Caco-2 (cell line): ENCODE measurements around the gene ARPC2. TPM values are rescaled to one million over a fixed set of nuclear protein-coding genes. Genes with fewer than 3 reads are reported as not detected.

ENCODE experiments used
- BruUV-seq: library from RNA; stranded (reverse); fragments of 400-500 nt; replicated peaks from 2 replicates; lab custom pipeline; 2021; lab: Mats Ljungman, UMichigan
- CTCF ChIA-PET: fragments of 300-600 bp; sonication (Branson Sonifier 250); formaldehyde crosslinking; loops from one replicate; lab custom pipeline; 2022; ENCODE audit warnings: antibody characterized with exemption; lab: Charles Lee
- POLR2A ChIA-PET: fragments of 300-600 bp; sonication (Branson Sonifier 250); formaldehyde crosslinking; loops from one replicate; lab custom pipeline; 2022; ENCODE audit warnings: antibody characterized with exemption; lab: Charles Lee
- DNase-seq, 2 experiments: peaks; one replicate each; pipeline versions ENCODE4 v3.0.0 to v3.0.0-alpha.2; 2020 to 2022
- H3K27me3 ChIP-seq: replicated peaks from 2 replicates; pipeline ENCODE4 v1.6.0; 2011; ENCODE audit warnings: low read length; ENCODE audit not compliant: control insufficient read depth, insufficient read depth
- H3K36me3 ChIP-seq: 2 replicates; pipeline ENCODE4 v1.5.1; 2011; ENCODE audit warnings: low read length; ENCODE audit not compliant: control insufficient read depth, insufficient read depth
- H3K4me1 ChIP-seq: fragments of 250-450 bp; sonication (Bioruptor Pico); 2 replicates; pipeline ENCODE4 v1.5.1; 2020; ENCODE audit warnings: mild to moderate bottlenecking
- H3K4me3 ChIP-seq: 2 replicates; pipeline ENCODE4 v1.5.1; 2011; ENCODE audit warnings: low read depth, mild to moderate bottlenecking, control low read depth, low read length
- H3K9me3 ChIP-seq: fragments of 250-450 bp; sonication (Bioruptor Pico); 2 replicates; pipeline ENCODE4 v1.5.1; 2020; ENCODE audit warnings: mild to moderate bottlenecking, moderate library complexity
- H3K27ac Mint-ChIP-seq: one replicate; pipeline ENCODE4 v1.8.0; 2022; ENCODE audit warnings: mixed read lengths; ENCODE audit not compliant: unreplicated experiment
- H3K27me3 Mint-ChIP-seq: one replicate; pipeline ENCODE4 v1.8.0; 2022; ENCODE audit warnings: mixed read lengths; ENCODE audit not compliant: insufficient read depth, unreplicated experiment
- H3K36me3 Mint-ChIP-seq: one replicate; pipeline ENCODE4 v1.8.0; 2022; ENCODE audit warnings: mild to moderate bottlenecking, mixed read lengths; ENCODE audit not compliant: insufficient read depth, unreplicated experiment
- H3K4me1 Mint-ChIP-seq: one replicate; pipeline ENCODE4 v1.8.0; 2022; ENCODE audit warnings: low read depth, mixed read lengths; ENCODE audit not compliant: unreplicated experiment
- H3K4me3 Mint-ChIP-seq: one replicate; pipeline ENCODE4 v1.8.0; 2022; ENCODE audit warnings: mild to moderate bottlenecking, moderate library complexity, mixed read lengths; ENCODE audit not compliant: unreplicated experiment
- H3K9me3 Mint-ChIP-seq: one replicate; pipeline ENCODE4 v1.8.0; 2022; ENCODE audit warnings: mixed read lengths; ENCODE audit not compliant: unreplicated experiment
- CTCF ChIP-seq, 2 experiments: fragments of 200-600 bp in 1 of 2; IDR thresholded peaks; 1 replicate in 1 of 2; 2 replicates in 1 of 2; pipeline versions ENCODE4 v1.5.1 to v1.8.0; 2011 to 2022; ENCODE audit warnings: antibody characterized with exemption in 1 of 2, control low read depth in 1 of 2, inconsistent platforms in 1 of 2, low read depth in 1 of 2, low read length in 1 of 2, mild to moderate bottlenecking in 1 of 2, moderate library complexity in 1 of 2; ENCODE audit not compliant: insufficient read depth in 1 of 2, severe bottlenecking in 1 of 2, unreplicated experiment in 1 of 2
- intact Hi-C: fragments of 100-400 bp; cut with micrococcal nuclease; formaldehyde crosslinking; loops from one replicate; pipeline ENCODE4 v1.10.0; 2022; ENCODE audit not compliant: unreplicated experiment
- total RNA-seq: library from RNA; stranded (reverse); gene quantifications from 2 replicates; pipeline ENCODE4 v1.2.3, GENCODE V29; 2022

ARPC2 gene
- total RNA-seq, 1 experiment from 2014 or later: 284 TPM

GRCh38 chr2:218278531-218279360 is 61.8 kb downstream of the ARPC2 start:
- Histone ChIP-seq H3K4me3 (no peak overlapping the region), H3K4me1 (peaks cover 17% of the 10 kb centered on the region), H3K27me3 (no peaks in the 10 kb centered on the region), H3K9me3 (no peaks in the 10 kb centered on the region), H3K36me3 (peaks cover 9% of the 10 kb centered on the region)
- H3K4me1 Mint-ChIP-seq: peaks cover 22% of the 10 kb centered on the region
- no peaks in the 10 kb centered on the region for H3K9me3 Mint-ChIP-seq
- TF ChIP-seq CTCF (IDR thresholded peaks at IDR 0.05; ENCODE audit: insufficient read depth in 1 of 2, low read depth in 1 of 2, low read length in 1 of 2, severe bottlenecking in 1 of 2, unreplicated experiment in 1 of 2): no peak
- intact Hi-C loops: loop anchor here (10.0 kb wide), 1 partner anchor 366 kb away; no protein-coding TSS in a partner anchor
- H3K36me3 Mint-ChIP-seq: peaks cover 68% of the 10 kb centered on the region
- no peak overlapping the region for H3K4me3 Mint-ChIP-seq
- no peak for DNase-seq
- H3K27me3 Mint-ChIP-seq: no peaks in the 10 kb centered on the region
- ChIA-PET POLR2A (no interaction called here), CTCF (no interaction called here)
- BruUV-seq: no TSS peak
- H3K27ac Mint-ChIP-seq: no peak overlapping the region

- CTCF ChIA-PET: no interaction called here
- POLR2A ChIA-PET: interaction anchor here (1.1 kb wide), 1 partner anchor 14 kb away, joined by 12 read pairs; no protein-coding TSS in a partner anchor
- H3K36me3 ChIP-seq: peaks cover 6% of the 10 kb centered on the region
- no peaks in the 10 kb centered on the region for H3K9me3 Mint-ChIP-seq
- intact Hi-C loops: no loop called here
- H3K4me1 Mint-ChIP-seq: peaks cover 22% of the 10 kb centered on the region
- H3K9me3 ChIP-seq: no peaks in the 10 kb centered on the region
- H3K27me3 Mint-ChIP-seq: no peaks in the 10 kb centered on the region
- no peak overlapping the region for H3K4me3 ChIP-seq
- H3K27me3 ChIP-seq: no peaks in the 10 kb centered on the region
- no peak overlapping the region for H3K27ac Mint-ChIP-seq
- no TSS peak for BruUV-seq
- H3K36me3 Mint-ChIP-seq: peaks cover 81% of the 10 kb centered on the region
- no peak for DNase-seq
- TF ChIP-seq CTCF (IDR thresholded peaks at IDR 0.05; ENCODE audit: insufficient read depth in 1 of 2, low read depth in 1 of 2, low read length in 1 of 2, severe bottlenecking in 1 of 2, unreplicated experiment in 1 of 2): no peak
- peaks cover 33% of the 10 kb centered on the region for H3K4me1 ChIP-seq
- no peak overlapping the region for H3K4me3 Mint-ChIP-seq
Measured at GRCh38 chr2:218280260-218280870, 63.4 kb downstream of the ARPC2 start.

- no peaks in the 10 kb centered on the region for H3K27me3 Mint-ChIP-seq
- Histone ChIP-seq H3K4me3 (no peak overlapping the region), H3K27me3 (no peaks in the 10 kb centered on the region), H3K4me1 (peaks cover 44% of the 10 kb centered on the region), H3K36me3 (peaks cover 6% of the 10 kb centered on the region), H3K9me3 (no peaks in the 10 kb centered on the region)
- POLR2A ChIA-PET: interaction anchor here (1.1 kb wide), 1 partner anchor 13 kb away, joined by 12 read pairs; no protein-coding TSS in a partner anchor
- H3K9me3 Mint-ChIP-seq: no peaks in the 10 kb centered on the region
- H3K4me3 Mint-ChIP-seq: peak overlapping the region; percentile 28
- peaks cover 27% of the 10 kb centered on the region for H3K4me1 Mint-ChIP-seq
- H3K27ac Mint-ChIP-seq: peak overlapping the region; percentile 70
- TF ChIP-seq CTCF (IDR thresholded peaks at IDR 0.05; ENCODE audit: insufficient read depth in 1 of 2, low read depth in 1 of 2, low read length in 1 of 2, severe bottlenecking in 1 of 2, unreplicated experiment in 1 of 2): no peak
- no TSS peak for BruUV-seq
- CTCF ChIA-PET: no interaction called here
- peaks cover 89% of the 10 kb centered on the region for H3K36me3 Mint-ChIP-seq
- DNase-seq: no peak
- intact Hi-C loops: no loop called here
Measured at GRCh38 chr2:218281449-218281848, 64.5 kb downstream of the ARPC2 start.
